Stimulated activated CD4-positive, alpha-beta T cell treated with anti-CD3 and anti-CD28 coated beads, Interleukin-2, amount 100 ng/mL, for 48 hours (primary cell): ENCODE data around the gene POLE.

ENCODE experiments used
- DNase-seq, 2 donors: peaks; one replicate each; pipeline ENCODE4 v3.0.0-alpha.2; 2020

POLE gene

DNA sequence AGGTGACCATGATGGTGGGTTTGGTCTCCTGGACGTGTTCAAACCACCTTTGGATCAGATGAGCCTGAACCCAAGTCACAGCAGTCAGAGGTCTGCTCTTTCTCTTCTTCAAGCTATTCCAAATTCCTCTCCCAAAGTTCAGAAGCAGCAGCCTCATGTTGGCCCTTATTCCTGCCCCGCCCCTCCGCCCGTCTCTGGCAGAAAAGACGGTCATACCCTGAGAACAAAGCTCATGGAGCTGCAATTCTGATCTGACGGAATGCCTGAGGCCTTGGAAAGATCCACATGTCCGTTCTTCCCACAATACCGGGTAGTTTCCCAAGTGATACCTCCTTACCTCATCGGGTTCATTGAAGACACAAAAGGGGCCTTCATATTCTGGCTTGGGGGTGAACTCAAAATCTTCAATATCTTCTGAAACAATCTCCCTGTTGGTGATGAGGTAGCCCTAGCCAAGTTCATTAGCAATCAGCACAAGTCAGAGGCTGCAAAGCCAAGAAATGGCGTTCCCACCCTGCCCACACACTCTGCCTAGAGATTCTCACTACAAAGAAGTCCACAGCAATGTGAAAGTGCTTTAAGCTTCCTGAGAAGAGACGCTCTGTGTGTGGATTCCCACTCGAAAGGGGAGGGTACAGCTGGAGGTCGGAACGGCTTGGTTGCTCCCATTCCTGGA lies 11.2 kb downstream of the POLE start:
- no peak for DNase-seq

DNA sequence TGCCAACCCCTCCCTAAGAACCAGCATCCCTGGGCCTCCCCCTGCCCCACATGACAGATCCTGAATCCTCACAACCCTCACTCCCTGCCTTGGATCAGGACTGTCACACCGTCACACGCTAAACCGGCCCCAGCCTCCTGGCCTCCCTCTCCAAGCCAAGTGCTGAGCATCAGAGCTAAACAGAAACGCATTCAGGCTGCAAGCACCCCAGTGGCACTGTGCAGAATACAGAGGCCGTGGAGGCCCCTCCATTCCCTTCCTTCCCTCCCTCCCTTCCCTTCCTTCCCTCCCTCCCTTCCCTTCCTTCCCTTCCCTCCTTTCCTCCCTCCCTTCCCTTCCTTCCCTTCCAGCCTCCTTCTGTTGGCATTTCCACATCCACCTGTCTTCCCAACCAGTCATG lies 12.6 kb downstream of the POLE start:
- no peak for DNase-seq

DNA sequence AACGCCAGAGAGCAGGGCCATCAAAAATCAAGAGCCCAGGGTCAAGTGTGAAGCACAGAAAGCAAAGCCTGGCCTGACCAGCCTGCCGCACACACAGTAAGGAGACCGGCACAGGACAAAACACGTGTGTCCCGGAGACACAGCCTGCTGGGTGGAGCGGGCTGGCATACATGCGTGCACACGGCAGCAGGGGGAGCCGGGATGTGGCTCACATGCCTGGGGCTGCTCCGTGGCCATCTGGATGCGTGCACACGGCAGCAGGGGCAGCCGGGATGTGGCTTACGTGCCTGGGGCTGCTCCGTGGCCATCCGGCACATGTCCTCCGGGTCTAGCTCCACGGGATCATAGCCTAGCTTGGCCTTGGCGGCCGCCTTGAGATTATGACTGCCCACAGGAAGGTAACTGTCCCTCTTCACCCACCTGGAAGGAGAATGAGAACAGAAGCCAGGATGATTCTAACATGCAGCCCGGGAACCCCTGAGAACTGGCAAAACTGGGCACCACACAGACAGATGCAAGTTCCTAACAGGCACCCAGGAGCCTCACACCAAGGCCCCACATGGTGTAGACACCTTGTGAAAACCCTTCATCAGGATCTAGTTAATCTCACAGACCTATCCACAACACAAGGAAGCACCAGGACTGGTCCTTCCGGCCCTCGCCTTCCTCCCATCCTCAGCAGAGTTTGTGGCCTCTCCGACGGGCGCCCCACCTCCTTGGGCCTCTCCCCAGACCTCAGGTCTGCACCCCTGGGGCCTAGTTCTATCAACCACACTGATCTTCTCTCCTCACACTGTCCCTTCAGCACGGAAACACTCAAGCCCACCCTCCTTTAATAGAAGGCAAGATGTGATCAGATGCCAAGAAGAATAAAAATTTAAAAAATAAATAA lies 13.6 kb downstream of the POLE start:
- no peak for DNase-seq

DNA sequence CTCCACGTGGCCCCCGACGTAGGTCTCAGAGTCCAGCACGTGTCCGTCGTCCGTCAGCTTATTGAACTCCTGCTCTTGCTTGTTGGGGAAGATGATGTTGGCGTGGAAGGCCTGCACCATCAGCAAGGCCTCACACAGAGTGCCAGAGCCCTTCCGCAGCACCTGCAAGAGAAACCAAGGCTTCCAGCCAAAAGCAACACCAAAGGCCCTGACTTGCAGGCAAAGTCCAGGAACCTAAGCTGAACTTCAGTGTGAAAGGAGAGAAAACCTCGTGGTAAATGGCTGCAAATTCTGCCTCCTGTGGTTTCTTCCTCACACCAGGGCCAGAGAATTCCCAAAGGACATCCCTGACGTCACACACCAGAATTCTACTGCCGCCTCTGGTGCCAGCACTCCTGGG lies 14.5 kb downstream of the POLE start:
- DNase-seq = no peak

DNA sequence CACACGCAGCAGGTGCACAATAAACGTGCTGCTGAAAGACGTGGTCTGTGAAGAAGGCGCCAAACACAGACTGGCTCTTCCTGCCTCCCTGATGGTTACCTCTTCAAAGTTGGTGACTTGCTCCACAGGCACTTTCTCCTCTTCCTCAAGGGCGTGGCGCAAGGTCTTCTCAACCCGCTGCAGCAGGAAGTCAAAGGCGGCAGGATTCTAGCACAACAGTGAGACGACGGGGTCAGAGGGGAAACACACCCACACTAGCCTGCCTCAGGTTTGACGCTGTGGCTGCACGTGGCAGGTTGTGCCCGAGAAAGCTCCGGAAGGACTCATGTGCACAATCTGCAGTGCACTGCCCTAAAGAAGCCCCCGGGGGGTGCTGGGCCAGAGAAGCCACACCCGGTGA lies 15.0 kb downstream of the POLE start:
- DNase-seq = no peak

DNA sequence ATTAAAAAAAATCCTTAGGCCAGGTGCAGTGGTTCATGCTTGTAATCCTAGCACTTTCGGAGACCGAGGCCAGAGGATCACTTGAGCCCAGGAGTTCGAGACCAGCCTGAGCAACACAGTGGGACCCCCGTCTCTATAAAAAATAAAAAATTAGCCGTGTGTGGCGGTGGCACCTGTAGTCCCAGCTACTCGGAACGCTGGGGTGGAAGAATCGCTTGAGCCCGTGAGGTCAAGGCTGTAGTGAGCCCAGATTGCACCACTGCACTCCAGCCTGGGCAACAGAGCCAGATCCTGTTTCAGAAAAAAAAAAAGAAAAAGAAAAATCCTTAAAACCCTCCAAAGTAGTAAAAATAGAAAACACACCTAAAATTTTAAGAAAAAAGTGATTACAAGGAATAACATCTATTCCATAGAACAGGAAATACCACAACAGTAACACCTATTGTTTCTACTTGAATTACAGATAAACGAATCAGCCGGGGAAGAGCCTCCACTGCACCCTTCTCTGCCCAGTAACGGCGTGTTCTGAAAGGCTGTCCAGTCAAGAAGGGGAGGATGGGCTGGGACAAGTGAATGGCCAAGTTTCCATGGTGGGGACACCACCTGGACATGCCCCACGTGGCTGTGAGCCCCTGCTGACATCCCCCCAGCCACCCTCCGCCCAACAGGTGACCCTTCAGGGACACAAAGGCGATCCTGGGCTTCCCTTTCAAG lies 17.8 kb downstream of the POLE start:
- no peak for DNase-seq

DNA sequence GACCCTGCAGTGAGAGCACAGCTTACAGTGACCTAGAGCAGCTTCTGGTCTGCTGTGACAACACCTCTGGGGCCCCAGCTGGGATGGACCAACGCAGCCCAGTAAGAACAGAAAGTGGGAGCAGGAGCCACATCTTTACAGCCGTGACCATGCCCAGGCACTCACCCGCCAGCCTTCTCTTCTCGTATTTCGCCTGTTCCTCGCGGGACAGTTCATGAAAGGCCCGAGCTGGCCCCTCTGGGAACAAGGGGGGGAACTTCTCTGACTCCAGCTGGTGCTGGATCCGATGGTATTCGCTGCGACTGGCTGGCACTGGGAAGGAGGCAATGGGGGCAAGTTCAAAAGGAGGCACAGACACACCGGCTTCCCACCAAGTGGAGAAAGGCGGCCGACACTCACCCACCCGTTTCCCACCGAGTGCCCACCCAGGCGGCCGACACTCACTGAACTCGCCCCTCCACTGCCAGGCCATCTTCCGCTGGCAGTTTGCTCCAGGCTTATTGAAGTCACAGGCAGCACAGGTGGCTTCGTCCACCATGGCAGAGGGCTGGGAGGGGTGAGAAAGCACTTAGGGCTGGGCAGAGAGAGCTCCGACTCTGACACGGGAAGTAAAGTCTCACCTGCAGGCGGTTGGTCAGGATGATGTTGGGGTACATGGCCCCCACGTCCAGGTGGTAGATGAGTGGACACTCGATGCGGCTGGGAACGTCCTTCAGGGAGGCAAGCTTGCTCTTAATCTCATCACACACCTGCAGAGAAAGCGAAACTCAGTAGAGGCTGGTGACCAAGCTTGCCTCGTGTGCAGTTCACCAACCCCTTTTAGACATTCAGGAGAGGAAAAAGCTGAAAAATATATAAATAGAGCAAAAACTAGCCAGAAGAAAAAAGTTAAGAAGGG lies 18.7 kb downstream of the POLE start:
- DNase-seq = no peak

DNA sequence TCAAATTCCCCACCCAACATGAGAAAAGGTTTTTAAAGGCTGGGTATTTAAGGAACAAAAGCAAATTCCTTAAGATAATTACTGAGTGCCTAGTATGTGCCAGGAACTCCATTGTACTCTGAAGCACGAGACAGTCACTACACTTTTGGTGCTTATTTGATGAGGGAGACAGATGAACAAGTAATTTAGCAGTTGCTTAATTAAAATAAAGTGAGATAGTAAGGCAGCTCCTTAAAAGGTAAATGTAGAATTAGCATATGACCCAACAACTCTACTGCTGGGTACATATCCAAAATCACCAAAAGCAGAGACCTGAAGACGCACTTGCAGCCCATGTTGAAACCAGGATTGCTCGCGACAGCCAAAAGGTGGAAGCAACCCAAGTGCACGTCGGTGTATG lies 21.3 kb downstream of the POLE start:
- no peak for DNase-seq

DNA sequence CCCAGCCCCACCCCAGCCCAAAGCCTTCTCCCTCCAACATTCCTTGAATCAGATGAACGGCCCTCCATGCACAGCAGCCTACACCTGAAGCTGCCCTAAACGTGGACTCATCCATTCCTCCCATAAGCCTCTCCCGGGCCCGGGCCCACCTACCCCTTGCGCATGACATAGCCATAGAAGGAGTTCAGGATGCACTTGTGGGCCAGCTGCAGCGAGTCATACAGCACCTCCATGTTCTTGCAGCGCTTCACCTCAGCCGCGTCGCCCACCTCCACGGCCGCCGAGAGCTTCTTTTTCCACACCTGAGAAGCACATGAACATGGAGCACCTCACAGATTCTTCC lies 22.0 kb downstream of the POLE start:
- DNase-seq = no peak

DNA sequence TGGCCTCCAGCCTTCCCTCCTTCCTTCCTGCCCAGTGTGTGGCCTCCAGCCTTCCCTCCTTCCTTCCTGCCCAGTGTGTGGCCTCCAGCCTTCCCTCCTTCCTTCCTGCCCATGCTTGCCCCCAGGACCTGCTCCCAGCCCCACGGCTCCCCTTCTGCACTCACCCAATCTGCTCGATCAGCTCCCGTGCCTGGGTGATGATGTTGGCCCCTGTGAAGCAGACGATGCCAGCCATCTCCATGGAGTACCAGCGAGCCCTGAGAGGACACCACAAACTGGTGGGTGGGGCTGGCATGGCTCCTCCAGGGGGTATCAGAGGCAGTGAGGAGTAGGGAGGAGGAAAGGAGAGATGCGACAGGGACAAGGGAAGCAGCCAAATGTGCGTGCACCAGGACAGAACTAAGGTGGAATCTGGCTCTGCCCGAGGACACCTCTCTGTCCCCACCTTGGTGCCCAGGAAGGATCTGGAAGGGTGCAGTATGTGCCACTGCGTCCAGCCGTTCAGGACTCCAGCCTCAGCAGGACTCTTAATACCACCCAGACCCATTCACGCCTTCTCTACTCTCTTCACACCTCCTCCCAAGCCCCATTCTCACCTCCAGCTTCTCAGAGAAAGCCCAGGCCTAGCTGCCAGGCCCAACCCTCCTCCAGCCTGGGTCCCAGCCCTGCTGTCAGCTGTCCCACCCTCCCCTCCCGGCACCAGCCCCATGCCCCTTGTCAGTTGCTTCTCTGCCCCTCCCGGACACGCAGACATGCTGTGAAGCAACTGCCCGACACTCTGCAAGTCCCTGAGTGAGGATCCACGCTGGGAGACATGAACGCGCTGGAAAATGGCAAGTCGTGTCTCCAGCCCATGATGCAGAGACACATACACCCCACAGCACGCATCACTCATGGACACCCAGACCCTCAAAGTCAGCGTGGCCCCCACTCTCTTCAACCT lies 22.7 kb downstream of the POLE start:
- no peak for DNase-seq

DNA sequence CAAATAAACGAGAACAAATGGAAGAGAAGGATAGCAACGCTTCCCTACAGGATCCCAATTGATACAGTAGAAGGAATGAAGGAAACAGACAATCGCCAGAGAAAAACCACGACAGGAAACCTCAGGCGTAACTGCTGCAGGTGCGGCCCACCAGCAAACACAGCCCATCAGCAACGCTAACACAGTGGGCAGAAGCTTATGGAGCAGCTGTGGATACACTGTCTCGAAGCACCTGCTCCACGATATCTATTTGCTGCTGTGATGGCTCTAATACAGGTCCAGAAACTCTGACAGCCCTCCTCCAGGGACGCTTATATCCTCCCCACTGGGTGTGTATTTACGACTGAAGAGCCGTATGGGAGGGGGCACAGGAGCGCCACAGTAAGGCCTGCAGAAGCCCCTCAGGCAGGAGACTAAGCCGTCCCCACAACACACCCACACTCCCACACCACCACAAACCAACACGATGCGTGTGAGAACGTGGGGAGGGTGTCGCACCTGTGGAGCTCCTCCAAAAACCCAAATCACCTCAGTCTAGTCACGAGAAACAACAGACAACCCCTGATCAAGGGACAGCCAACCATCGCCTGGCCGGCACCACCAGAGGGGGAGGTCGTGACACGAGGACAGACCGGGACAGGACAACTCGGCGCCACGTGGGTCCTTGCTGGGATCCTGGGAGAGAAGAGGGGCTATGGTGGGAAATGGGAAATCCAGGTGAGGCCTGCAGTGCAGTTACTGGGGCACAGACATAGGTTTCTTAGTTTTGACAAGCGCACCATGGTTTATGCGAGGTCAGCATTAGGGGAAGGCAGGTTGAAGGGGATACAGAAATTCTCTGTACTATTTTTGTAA lies 24.0 kb downstream of the POLE start:
- DNase-seq = no peak

DNA sequence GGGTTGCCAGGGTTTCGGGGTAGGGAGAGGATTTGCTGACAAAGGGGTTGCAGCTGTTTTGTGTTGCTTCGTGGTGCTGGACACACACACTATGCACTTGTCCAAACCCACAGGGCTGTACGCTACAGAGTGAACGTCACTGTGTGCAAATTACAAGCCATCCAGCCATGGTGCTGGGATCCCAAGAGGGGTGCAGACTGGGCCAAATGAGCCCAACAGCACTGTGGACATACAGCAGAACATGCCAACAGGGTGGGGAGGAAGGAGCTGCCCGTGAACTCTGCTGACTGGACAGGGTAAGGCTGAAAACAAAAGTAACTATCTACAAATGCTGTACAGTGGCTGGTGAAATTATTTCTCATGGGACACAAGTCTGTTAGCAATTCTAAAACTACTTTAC lies 25.2 kb downstream of the POLE start:
- DNase-seq = no peak

DNA sequence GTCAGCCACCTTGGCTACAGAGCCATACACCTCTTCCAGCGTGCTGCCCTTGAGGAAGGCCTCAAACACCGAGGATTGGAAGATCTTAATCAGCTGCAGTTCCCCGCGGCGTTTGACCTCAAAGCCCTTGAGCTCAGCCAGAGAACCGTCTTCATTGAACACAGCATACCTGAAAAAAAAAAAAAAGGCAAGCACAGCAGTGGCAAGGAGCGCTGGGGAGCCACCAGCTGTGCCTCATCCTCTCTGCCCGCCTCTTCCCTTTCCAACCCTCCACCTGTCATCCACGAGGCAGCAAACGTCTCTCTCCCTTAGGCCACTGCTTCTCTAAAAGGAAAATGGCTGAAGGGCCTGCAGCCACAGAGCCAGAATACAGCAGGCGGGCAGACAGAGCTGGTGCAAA lies 26.1 kb downstream of the POLE start:
- no peak for DNase-seq

DNA sequence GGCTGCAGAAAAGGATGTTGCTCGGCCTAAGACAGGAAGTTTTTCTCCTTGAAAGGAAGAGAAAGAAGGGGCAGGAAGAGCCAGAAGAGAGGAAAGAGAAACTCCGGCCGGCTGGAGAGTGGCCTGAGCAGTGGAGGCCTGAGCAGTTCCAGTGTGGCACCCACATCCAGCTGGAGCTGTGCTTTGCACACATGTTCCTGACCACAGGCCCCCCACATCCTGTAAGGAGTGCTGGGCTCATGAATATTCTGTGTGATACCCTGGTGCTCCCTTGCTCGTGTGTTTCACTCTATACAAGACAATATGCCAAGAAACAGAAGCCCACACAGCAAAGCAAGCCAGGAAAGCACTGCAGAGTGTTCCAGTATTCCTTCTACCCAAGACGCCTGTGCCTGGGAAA lies 27.1 kb downstream of the POLE start:
- no peak for DNase-seq

DNA sequence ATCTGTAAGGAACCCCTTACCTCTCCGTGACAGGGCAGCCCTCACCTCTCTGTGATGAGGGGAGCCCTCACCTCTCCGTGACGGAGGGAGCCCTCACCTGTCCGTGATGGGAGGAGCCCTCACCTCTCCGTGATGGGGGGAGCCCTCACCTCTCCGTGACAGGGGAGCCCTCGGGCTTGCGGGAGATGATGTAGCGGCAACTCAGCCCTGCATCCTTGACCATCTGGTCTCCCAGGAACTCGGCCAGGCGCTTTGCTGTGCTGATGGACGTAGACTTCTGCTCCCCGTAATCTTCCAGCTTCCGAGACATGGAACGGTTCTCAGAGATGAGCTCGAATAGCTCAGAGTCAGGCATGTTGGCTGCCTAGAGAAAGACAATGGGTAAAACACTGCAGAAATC lies 28.0 kb downstream of the POLE start:
- no peak for DNase-seq

DNA sequence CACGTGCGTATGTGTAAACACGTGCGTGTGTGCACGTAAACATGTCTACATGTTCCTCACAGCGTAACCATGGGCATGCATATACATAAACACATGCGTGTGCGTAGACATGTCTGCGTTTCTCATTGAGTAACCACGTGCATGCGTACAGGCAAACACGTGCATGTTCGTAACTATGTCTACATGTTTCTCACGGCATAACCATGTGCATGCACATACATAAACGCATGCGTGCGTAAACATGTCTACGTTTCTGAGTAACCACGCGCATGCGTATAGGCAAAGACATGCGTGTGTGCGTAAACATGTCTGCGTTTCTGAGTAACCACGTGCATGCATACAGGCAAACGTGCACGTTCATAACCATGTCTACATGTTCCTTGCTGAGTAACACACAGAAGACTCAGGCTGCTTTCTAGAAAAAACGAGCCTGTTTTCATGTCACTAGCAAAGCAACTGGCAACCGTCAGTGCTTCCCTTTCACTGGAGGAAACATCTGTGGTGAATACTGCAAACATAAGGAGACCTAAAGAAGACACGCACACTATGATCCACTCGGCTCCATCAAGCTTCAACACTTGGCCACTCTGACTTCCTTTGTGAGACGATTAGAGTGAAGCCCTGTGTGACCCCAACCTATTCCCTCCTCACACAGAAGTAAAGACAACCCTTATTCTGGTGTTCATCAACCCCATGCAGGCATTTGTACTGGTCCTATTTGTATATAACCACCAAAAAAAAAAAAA lies 28.8 kb downstream of the POLE start:
- DNase-seq = no peak

DNA sequence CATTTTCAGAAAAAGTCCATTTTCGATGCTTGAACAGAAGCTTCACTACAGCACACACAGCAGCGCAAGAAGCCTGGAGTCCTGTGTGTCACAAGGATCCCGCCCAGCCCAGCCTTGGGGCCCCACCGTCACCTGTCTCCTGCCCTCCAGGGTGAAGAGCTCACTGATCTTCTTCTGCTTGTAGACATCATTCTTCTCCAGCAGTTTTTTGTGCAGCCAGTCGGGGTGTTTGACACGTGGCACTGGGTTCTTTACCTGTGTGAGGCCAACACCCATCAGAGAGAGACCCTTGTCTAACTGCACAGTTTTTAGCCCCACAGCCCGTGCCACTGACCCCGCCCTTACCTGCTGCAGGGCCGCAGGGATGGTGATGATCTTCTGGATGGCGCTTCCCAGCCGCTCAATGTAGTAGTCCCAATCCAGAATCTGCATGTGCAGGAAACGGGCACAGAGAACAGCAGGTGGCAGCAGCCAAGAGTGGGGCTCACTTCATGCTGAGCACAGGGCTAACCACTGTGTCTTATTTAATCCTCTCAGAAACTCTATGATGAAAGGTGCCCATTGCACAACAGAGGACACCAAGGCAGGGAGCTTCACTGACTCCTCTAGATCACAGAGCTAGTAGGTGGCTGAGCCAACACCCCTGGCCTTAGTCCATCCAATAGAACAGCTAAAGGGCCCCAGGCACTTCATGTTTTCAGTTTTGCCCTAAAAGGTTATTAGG lies 30.0 kb downstream of the POLE start:
- DNase-seq = no peak

DNA sequence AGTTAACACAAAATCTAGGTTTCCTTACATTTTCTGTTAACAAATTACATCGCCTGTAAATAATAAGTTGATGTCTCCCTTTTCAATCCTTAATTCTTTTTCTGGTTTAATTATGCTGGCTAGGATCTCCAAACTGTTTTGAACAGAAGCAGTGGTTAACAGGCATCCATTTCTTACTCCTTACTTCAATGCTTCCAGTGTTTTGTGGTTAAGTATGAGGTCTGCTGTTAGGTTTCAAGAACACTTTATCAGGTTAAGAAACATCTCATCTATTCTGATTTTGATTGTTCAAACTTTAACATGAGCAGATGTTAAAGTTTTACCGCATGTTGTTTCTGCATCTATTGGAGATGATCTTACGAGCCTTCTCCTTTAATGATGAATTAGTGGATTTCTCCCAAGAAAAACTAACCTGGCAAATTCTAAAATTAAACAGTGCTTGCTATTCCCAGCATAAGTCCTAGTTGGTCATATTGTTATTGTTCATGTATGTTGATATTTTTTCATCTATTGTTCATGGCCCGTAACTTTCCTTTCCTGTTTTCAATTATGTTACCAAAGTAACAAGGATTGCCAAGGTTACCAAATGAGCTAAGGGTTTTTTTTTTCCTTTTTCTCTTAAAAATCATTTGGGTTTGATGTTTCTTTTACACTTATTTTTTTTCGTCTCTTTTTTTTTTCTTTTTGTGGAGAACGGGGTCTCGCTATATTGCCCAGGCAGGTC lies 33.4 kb downstream of the POLE start:
- no peak for DNase-seq
